Omental fat pad (tissue), 4 donors: ENCODE data around the gene ACYP1. TPM values are rescaled to one million over a fixed set of nuclear protein-coding genes. Genes with fewer than 3 reads are reported as not detected.

Experiments
- ATAC-seq: fragments of 150-250 bp; one replicate; pipeline ENCODE4 v1.9.1; 2016; ENCODE audit warnings: mild to moderate bottlenecking, moderate library complexity; ENCODE audit not compliant: low FRiP score
- DNase-seq: peaks from one replicate; pipeline ENCODE4 v3.0.0-alpha.2; 2019; ENCODE audit warnings: low spot score
- CTCF ChIP-seq, 3 donors: fragments of 450-650 bp; IDR thresholded peaks; one replicate each; pipeline ENCODE4 v1.5.1; 2016 to 2017; ENCODE audit warnings: antibody characterized with exemption in 3 of 3, mild to moderate bottlenecking in 3 of 3, moderate library complexity in 2 of 3
- total RNA-seq, 4 donors: library from RNA; depleted of rRNA; stranded (reverse); fragments of >200 nt; gene quantifications; one replicate each; pipeline ENCODE4 v1.1.0, GENCODE V29; 2016

Gene ACYP1
- total RNA-seq, 4 donors from 2014 or later: 10.7 to 17.0 (median 13.2) TPM

- TF ChIP-seq CTCF (IDR thresholded peaks at IDR 0.05): no peak
- DNase-seq: no peak
- ATAC-seq: no peak
These were observed 33.1 kb upstream of the ACYP1 start for GRCh38 chr14:75096959-75097358.

- ATAC-seq (no peak), DNase-seq (no peak)
- TF ChIP-seq CTCF (IDR thresholded peaks at IDR 0.05): no peak
These were observed 31.9 kb upstream of the ACYP1 start for GRCh38 chr14:75095690-75096089.

GRCh38 chr14:75094896-75095295 is 31.1 kb upstream of the ACYP1 start:
- DNase-seq: no peak
- no peak for ATAC-seq
- no peak for TF ChIP-seq CTCF (IDR thresholded peaks at IDR 0.05)

GRCh38 chr14:75092698-75093097 is 28.9 kb upstream of the ACYP1 start:
- DNase-seq (no peak), ATAC-seq (no peak)
- no peak for TF ChIP-seq CTCF (IDR thresholded peaks at IDR 0.05)

GRCh38 chr14:75091251-75091650 is 27.4 kb upstream of the ACYP1 start:
- no peak for TF ChIP-seq CTCF (IDR thresholded peaks at IDR 0.05)
- ATAC-seq (no peak), DNase-seq (no peak)

GRCh38 chr14:75090353-75090752 is 26.5 kb upstream of the ACYP1 start:
- ATAC-seq (no peak), DNase-seq (no peak)
- TF ChIP-seq CTCF (IDR thresholded peaks at IDR 0.05): no peak

GRCh38 chr14:75088566-75089373 is 24.9 kb upstream of the ACYP1 start:
- DNase-seq: no peak
- TF ChIP-seq CTCF (IDR thresholded peaks at IDR 0.05): no peak
- ATAC-seq: peak; percentile 48
